Measurements from ENCODE around the gene TEX13A.

- no peak for TF ChIP-seq POLR2A (IDR thresholded peaks at IDR 0.05)
- no peak for TF ChIP-seq CTCF (IDR thresholded peaks at IDR 0.05)
These were observed at the start of gene TEX13A for GRCh38 chrX:105220636-105221035.
